ENCODE data around the gene METAP1D.

METAP1D gene

GRCh38 chr2:172009823-172010222, 10.1 kb downstream of the METAP1D start:
- no peak for DNase-seq (ENCODE audit: low read depth)
- TF ChIP-seq CTCF (IDR thresholded peaks at IDR 0.05; ENCODE audit: low read depth, low read length, missing control alignments) = no peak
- H3K4me3 ChIP-seq (ENCODE audit: low read depth, low read length) = no peak overlapping the region

DNA sequence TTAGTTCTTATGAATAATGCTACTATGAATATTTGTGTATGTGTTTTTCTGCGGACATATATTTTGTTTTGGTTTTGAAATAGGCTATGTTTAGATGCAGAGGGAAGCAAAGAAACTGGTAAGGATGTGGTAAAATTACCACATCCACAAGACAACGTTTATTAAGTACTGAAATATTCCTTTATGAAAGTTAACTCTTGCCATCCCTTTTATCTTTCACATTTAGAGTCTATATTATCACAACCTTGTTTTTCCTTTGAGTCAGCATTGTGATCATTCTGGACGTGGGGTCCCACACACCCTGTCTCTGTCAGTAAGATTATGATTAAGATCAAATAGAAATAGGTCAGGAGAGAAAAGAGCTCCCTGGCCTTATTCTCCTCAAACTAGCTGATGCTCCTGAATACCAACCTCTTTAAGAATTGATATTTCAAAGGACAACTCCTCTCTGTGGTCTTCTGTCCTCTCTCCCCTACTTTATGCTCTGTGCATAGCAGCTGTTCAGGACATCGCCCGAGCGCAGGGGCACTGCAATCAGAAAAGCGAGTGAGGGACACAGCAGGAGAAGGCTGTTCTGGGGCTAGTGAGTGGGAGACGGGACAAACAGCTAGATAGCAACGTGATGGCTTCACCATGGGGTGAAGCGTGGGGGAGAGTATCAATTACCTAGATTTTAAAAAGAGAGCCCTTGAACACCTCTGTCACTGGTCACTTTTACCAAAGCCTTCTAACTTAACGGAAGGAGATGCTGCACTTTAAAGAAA, 12.2 kb downstream of the METAP1D start:
- TF ChIP-seq CTCF (IDR thresholded peaks at IDR 0.05; ENCODE audit: low read depth, low read length, missing control alignments) = no peak
- DNase-seq (ENCODE audit: low read depth) = no peak
- no peak overlapping the region for H3K4me3 ChIP-seq (ENCODE audit: low read depth, low read length)

GRCh38 chr2:172012677-172013391, 13.1 kb downstream of the METAP1D start:
- DNase-seq (ENCODE audit: low read depth) = no peak
- no peak overlapping the region for H3K4me3 ChIP-seq (ENCODE audit: low read depth, low read length)
- no peak for TF ChIP-seq CTCF (IDR thresholded peaks at IDR 0.05; ENCODE audit: low read depth, low read length, missing control alignments)

DNA sequence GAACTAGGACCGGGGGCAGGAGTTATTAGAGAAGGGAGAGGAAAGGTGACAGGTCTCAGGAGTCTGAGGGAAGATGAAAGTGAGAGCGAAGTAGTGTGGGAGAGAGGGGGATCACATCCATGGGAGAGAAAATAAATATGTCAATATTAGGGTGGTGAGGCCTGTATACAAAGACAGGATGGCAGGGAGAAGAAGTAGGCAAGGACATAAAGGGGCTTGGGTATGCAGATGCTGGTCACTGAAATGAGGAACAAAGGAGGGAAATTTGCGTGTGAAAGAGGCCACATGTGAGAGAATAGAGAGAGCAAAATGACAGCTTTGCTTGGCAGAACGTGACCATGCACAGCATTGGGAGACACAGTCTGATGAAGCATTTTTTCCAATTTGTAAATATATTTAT, 13.6 kb downstream of the METAP1D start:
- no peak for TF ChIP-seq CTCF (IDR thresholded peaks at IDR 0.05; ENCODE audit: low read depth, low read length, missing control alignments)
- no peak overlapping the region for H3K4me3 ChIP-seq (ENCODE audit: low read depth, low read length)
- no peak for DNase-seq (ENCODE audit: low read depth)

- no peak overlapping the region for H3K4me3 ChIP-seq (ENCODE audit: low read depth, low read length)
- no peak for DNase-seq (ENCODE audit: low read depth)
- TF ChIP-seq CTCF (IDR thresholded peaks at IDR 0.05; ENCODE audit: low read depth, low read length, missing control alignments) = no peak
Measured at GRCh38 chr2:172021074-172021931, 21.6 kb downstream of the METAP1D start.

- DNase-seq (ENCODE audit: low read depth) = no peak
- no peak overlapping the region for H3K4me3 ChIP-seq (ENCODE audit: low read depth, low read length)
- TF ChIP-seq CTCF (IDR thresholded peaks at IDR 0.05; ENCODE audit: low read depth, low read length, missing control alignments) = no peak
Measured at GRCh38 chr2:172021955-172022354, 22.2 kb downstream of the METAP1D start.

All from GM12864 (cell line).